ENCODE data around the gene RELB.

RELB gene

DNA sequence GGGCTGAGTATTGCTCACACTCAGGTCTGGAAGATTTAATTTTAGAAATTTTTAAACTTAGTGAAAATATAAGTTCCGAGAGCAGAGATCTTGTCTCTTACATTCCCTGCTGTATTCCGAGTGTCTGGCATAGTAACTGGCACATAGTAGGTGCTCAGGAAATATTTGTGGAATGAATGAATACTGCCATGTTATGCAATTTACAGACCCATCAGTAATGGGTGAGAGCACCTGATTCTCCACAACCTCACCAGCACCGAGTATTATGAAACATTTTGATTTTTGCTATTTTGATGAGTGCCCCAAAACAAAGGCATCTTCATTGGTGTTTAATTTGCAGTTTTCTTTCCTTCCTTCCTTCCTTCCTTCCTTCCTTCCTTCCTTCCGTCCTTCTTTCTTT lies 21.8 kb downstream of the RELB start:
- no peak for DNase-seq (ENCODE audit: low spot score)

DNA sequence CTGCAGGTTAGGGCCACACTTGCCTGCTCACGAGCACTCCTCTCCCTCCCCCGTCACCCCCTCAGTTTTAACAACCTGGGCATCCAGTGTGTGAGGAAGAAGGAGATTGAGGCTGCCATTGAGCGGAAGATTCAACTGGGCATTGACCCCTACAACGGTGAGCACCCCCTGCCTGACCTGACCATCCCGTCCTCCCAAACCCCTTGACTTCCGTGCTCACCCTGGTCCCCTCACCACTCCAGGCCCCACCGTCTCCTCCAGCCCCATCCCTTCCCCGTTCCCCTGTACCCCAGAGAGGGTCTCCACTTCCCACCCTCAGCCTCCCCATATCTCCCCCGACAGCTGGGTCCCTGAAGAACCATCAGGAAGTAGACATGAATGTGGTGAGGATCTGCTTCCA lies 24.0 kb downstream of the RELB start:
- no peak for DNase-seq (ENCODE audit: low spot score)

DNA sequence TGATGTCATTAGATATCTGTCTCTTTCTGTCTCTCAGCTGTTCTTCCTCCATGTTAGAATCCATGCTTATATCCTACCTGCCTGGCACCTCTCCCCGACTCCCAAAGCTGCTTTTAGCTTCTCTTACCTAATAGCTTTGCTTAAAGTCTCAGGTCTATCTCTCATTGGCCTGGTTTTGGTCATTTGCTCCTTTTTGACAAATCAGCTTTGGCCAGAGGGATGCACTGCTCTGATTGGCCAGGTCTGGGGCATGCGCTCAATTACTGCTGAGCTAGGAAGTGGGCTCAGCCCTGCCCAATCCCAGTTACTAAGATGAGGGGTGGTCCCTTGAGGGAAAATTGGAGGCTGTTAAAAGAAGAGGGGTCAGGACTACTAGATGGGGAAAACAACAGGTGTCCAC lies 26.1 kb downstream of the RELB start:
- DNase-seq (ENCODE audit: low spot score), result no peak

DNA sequence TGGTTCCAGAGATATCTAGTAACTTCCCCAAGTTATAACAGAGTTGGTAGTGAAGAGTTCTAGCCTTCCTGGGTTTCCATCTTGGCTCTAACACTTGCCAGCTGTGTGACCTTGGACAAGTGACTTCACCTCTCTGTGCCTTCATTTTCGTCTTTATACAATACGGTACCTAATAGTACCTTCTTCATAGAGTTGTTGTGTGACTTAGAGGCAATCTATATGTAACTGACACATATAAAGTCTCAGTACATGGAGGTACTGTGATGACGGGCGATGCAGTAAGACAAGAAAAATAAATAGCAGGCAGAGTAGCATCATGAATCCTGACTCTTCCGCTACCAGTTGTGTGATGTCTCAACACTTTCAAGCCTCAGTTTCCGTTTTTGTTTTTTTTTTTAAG lies 29.6 kb downstream of the RELB start:
- DNase-seq (ENCODE audit: low spot score), result no peak

DNA sequence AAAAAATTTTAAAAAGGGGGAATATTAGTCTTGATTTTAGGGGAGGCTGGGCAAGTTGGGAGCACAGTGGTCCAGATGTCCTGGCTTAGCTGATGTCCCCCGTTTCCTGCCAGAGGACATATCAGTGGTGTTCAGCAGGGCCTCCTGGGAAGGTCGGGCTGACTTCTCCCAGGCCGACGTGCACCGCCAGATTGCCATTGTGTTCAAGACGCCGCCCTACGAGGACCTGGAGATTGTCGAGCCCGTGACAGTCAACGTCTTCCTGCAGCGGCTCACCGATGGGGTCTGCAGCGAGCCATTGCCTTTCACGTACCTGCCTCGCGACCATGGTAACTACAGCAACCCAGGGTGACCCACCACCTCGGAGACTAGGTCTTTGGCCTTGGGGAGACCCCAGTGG lies 31.2 kb downstream of the RELB start:
- no peak for DNase-seq (ENCODE audit: low spot score)

DNA sequence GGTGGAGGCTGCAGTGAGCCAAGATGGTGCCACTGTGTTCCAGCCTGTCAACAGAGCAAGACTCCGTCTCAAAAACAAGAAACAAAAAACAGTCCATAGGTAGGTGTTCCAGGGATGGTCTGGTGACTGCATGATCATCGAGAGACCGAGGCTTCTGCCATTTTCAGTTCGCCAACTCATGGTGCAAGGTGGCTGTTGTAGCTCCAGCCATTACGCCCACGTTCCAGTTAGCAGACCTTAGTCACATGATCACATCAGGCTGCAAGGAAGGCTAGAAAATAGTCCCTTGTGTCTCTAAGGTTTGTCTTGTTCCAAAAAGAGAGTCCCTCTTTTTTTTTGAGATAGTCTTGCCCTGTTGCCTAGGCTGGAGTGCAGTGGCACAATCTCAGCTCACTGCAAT lies 34.5 kb downstream of the RELB start:
- no peak for DNase-seq (ENCODE audit: low spot score)

DNA sequence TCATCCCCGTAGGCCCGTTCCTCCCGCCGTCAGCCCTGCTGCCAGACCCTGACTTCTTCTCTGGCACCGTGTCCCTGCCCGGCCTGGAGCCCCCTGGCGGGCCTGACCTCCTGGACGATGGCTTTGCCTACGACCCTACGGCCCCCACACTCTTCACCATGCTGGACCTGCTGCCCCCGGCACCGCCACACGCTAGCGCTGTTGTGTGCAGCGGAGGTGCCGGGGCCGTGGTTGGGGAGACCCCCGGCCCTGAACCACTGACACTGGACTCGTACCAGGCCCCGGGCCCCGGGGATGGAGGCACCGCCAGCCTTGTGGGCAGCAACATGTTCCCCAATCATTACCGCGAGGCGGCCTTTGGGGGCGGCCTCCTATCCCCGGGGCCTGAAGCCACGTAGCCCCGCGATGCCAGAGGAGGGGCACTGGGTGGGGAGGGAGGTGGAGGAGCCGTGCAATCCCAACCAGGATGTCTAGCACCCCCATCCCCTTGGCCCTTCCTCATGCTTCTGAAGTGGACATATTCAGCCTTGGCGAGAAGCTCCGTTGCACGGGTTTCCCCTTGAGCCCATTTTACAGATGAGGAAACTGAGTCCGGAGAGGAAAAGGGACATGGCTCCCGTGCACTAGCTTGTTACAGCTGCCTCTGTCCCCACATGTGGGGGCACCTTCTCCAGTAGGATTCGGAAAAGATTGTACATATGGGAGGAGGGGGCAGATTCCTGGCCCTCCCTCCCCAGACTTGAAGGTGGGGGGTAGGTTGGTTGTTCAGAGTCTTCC lies 36.3 kb downstream of the RELB start:
- no peak for DNase-seq (ENCODE audit: low spot score)

DNA sequence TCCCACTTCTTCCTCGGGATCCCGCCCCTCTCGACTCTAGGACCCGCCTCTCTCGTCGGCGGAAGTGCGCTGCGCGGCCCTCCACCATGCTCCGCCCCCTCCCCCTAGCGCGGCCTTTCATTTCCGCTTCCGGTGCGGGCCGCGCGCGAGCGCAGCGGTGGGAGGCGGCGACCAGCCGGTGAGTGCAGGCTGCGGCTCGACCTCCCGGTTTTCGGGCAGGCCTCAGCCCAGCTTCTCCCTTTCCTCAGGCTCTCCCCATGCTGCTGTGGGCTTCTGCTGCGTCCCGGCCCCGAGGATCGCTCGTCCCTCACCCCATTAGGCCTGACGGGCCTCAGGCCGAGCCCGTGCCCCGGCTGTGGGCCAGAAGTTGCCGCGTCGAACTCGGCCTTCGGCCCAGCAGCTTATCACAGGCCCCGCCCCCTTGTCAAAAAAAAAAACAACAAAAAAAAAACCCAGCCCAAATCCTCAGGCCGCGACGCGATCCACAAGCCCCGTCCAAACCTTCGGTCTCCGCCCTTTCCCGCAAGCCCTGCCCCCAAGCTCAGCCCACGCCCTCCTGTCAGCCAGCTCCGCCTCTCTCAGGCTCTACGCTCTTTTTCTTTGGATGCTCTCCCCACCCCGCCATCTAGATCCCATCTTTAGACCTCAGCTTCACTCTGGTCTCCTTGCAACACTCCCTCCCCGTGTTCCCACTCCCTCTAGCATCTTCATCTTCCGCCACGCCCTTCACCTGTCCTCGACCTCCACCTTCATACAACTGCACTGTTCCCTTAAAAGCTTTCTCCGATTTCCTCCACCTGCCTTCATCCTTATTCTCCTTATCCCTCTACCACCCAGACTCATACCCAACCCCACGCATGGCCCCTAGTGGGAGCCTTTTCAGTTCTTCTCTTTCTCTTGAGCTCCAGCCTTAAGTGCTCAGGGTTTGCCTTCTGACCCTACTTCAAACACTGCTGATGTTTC lies 37.9 kb downstream of the RELB start, which contains the start of gene CLASRP:
Gene CLASRP (plus strand): TSS at position 115 of the 963 bp plus-strand sequence. CDS start 1,168 bp downstream, outside the sequence.
- DNase-seq (ENCODE audit: low spot score), result peak; percentile 96

DNA sequence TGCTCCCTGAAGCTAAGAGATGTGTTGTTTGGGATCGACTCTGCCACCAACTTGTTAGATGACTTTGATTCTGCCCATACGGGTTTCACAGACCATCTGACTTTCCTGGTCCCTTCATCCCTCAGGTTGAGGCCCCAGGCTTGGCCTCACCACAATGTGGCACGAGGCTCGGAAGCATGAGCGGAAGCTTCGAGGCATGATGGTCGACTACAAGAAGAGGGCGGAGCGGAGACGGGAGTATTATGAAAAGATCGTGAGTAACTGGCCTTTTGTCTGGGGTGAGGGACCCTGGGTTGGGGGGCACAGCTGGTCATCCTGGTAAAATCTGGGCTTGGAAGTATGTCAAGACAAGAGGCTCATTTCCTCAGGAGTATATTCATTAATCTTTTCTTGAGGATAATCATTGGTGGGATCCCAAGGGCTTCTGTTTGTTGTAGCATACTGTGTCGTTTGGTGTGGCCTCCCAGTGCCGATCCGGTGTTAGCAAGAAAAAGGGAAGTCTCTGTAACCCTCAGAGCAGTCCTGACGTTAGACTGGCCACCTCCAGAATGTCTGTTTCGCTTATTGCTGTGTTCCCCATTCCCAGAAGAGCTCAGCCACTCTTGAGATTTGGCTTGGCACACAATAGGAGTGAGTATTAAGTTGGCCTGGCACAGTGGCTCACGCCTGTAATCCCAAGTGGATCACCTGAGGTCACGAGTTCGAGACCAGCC lies 39.0 kb downstream of the RELB start:
- no peak for DNase-seq (ENCODE audit: low spot score)

DNA sequence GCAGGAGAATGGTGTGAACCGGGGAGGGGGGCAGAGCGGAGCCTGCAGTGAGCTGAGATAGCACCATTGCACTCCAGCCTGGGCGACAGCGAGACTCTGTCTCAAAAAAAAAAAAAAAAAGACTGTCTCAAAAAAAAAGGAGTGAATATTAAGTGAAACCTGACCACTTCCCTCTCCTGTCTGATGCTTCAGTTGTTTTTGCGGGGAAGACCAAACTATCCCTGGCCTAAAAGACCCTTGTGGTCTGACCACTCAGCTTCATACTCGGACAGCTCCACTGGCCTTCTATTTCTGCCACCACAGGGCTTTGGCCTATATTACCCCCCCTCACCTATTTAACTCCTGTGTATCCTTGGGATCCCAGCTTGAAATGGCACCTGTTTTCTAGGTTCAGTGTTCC lies 39.9 kb downstream of the RELB start:
- no peak for DNase-seq (ENCODE audit: low spot score)

DNA sequence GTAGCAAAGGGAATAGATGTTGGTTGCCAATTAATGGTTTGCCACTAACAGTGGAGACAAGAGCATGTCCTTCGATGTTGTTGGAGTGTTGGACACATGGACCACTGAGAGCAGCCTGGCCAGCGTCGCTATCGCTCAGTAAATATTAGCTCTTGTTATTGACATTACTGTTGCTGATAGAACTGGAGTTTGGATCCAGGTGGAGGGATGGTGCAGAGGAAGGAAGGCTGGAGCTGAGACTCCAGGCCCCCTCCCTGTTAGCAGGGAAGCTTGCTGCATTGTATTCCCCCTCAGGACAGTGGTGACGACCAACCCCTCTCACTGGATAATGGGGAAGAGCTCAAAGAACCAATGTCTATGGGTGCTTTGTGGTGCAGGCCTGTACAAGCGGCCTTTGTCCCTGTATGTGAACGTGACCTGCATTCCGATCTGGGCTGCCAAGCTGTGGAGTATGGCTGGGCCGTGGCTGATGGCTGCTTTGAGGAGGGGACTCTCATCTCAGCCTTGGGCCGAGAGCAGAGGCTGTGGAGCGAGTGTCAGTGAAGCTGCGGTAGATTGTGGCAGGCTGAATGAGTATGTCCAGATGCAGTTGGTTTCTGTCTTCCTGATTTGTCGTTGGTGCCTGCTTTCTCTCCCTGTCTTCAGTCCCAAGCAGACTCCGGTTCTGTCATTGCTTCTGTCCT lies 44.5 kb downstream of the RELB start:
- no peak for DNase-seq (ENCODE audit: low spot score)

DNA sequence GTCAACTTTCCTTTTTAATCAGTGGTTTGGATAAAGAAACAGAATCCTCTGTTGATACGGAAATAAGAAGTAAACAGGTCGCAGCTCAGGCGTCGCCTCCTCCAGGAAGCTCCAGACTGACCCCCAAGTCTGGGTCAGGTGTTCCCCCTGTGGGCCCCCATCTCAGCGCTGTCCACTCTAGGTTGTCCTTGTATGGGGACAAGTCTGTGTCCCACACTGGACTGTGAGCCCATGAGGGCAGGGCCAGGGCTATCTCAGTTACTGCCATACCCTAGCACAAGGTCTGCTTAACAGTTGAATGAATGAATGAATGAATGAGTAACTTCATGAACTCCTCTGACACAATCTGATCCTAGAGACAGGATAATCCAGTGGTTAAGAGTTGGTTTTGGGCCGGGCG lies 45.1 kb downstream of the RELB start:
- no peak for DNase-seq (ENCODE audit: low spot score)

DNA sequence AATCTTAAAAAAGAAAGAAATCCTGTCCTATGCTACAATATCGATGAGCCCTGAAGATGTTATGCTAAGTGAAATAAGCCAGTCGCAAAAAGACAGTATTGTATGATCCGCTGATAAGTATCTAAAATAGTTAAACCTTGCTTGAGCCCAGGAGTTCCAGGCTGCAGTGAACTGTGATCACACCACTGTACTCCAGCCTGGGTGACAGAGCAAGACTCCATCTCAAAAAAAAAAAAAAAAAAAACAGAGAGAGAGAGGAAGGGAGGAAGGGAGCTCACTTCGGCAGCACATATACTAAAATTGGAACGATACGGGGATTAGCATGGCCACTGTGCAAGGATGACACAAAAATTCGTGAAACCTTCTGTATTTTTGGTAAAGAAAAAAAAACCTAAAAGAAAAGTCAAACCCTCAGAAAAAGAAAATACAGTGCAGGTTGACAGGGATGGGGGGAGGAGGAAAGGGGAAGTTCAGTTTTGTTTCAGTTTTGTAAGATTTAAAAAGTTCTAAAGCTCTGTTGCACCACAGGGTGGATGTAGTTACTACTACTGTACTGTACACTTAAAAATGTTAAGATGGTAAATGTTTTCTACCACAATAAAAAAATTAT lies 46.0 kb downstream of the RELB start:
- no peak for DNase-seq (ENCODE audit: low spot score)

DNA sequence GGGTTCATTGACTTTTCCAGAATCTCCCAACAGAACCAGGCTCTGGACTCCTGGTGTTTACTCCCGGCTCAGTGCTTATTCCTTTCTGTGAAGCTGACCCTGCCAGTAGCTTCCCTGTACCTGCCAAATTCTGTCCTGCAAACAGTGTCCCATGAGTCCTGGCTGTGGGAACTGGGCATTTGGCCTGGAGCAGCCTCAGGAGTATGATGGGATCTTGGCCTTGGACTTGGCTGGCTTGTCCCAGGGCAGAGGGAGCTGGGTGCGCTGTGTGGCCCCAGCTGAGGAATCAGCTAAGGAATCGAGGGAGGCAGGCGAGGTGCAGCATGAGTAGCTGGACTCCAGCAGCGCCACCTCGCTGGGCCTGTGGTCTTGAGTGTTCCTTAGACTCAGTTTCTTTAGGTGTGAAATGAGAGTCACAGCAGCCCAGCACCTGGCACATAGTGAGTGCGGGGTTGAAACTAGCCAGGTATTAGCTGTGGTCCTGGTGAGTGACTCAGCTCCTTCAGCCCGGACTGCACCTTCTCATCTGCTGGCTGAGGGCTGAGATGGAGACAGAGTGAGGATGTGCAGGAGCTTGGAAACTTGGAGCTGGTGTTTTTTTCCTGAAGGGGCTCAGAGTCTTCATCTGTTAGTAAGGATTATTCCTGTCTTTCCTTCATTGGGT lies 47.9 kb downstream of the RELB start:
- DNase-seq (ENCODE audit: low spot score), result no peak

DNA sequence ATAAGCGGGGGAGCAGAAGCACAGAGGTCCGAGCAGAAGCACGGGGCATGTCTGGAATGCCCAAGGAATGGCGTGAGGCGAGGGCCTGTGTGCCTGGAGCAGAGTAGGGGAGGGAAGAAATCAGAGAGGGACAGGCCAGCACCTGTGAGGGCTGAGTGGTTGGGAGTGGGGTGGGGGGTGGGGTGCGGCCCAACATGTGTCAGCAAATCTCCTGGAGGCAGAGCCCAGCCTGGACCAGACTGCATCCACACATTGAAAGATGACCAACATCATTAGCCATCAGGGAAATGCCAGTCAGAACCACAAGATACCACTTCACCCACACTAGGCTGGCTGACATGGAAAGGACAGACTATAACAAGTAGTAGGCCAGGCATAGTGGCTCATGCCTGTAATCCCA lies 48.8 kb downstream of the RELB start:
- no peak for DNase-seq (ENCODE audit: low spot score)

DNA sequence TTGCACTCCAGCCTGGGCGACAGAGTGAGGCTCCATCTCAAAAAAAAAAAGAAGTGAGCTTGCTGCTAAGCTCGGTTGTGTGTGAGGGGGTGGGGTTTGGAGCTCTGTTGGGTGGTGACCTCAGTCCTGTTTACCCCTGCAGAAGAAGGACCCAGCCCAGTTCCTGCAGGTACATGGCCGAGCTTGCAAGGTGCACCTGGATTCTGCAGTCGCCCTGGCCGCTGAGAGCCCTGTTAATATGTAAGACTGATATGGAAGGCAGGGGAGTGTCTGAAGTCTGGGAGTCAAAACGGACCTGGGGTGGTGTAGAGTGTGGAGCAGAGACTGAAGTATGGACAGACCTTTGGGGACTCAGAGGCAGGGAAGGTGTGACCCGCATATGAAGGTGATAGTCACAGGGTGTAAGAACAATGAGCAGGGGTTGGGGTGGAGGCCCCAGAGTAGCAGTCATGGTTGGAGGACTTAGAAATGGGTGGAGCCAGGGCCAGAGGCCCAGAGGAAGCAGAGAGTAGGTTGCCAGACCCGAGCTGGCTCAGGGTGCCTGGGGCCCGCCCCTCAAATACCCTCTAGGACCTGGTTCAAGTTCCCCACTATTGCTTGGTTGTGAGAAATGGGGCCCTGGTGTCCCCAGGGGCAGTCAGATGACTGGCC lies 50.8 kb downstream of the RELB start:
- DNase-seq (ENCODE audit: low spot score), result no peak

DNA sequence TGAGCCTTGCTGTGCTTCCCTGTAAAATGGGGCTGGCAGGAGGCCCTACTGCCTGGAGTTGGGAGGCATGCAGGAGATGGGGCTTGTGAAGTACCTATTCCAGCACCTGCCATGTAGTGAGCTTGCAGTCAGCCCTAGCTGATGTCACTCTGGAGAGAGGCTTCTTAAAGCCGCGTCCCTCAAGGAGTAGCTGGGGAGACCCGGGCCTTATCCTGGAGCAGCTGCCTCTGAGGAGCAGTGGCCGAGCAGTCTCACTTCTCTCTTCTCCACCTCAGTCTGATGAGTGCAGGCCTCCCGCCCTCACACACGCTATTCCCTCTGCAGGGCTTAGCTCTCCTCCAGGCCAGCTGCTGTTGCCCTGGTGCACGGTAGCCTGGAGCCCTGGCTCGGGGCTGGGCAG lies 55.6 kb downstream of the RELB start:
- DNase-seq (ENCODE audit: low spot score), result no peak

DNA sequence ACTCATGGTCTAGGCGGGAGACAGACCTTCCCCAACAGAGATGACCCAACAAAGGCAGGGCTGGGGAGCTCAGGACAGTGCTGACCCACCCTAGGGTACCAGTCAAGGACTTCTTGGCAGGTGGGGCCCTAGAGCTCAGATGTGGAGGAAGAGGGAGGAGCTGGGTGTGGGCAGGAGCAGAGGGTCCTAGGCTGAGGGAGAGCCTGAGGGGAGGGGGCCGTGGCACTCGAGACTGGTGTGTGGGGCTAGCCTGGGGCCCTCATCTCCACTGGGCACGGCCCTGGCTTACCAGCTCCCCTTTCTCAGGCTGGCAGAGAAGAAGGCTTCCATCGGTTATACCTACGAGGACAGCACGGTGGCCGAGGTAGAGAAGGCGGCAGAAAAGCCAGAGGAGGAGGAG lies 56.2 kb downstream of the RELB start:
- no peak for DNase-seq (ENCODE audit: low spot score)

DNA sequence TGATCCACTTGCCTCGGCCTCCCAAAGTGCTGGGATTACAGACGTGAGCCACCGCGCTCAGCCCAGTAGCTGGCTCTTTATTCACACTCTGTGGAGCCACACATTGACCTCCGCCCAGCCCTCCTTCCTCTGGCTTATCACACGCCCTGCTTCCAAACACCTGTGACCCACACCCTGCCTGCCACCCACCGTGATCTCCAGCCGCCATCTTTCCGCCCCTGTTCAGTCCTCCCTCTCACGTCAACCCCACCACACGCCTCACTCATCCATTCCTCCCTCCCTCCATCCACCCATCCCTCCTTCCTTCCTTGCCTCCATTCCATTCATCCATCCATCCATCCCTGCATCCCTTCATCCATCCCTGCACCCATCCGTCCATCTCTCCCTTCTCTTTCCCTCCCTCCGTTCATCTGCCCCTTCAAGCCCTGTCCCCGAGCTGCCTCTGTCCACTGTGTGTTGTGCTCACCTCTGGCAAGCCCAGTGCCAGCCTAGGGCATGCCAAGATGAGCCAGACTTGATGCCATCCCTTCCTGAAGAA lies 57.4 kb downstream of the RELB start:
- no peak for DNase-seq (ENCODE audit: low spot score)

All from AG08395 (cell line).